Iris pigment epithelial cell (primary cell): ENCODE measurements around the gene IFITM2.
"Not testable (repeated sequence)": the region's sequence is repeated elsewhere in the genome, so short reads cannot be mapped to it uniquely, and the experiment has no call there.

Experiments used
- DNase-seq: peaks from one replicate; pipeline ENCODE4 v3.0.0-alpha.2; 2011; ENCODE audit warnings: low read depth

The IFITM2 gene

DNA sequence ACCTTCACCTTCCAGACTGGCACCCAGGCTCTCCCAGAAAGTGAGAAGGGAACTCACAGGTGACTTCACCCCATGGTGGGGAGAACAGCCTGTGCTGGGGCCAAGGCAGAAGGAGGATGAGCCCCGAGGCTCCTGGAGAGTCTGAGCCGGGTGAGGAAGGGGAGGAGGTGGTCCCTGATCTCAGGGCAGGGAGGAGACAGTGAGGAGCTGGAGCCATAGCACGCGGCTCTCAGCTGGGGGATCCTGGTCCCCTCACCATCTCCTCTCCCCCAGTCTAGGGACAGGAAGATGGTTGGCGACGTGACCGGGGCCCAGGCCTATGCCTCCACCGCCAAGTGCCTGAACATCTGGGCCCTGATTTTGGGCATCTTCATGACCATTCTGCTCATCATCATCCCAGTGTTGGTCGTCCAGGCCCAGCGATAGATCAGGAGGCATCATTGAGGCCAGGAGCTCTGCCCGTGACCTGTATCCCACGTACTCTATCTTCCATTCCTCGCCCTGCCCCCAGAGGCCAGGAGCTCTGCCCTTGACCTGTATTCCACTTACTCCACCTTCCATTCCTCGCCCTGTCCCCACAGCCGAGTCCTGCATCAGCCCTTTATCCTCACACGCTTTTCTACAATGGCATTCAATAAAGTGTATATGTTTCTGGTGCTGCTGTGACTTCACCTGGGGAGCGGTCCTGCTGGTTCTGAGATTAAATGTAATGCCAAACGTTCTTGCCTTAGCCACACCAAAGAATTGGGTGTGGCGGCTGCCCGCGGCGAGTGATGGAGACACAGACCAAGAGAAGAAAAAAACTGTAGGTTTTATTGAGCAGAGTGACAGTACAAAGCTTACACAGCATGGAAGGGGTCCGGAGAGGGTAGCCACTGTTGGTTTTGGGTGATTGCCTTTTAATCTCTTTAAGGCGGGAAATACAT lies 1.4 kb downstream of the IFITM2 start:
- not testable (repeated sequence) for DNase-seq

- DNase-seq, result not testable (repeated sequence)
These were observed 2.5 kb downstream of the IFITM2 start for GRCh38 chr11:309979-310572.

DNA sequence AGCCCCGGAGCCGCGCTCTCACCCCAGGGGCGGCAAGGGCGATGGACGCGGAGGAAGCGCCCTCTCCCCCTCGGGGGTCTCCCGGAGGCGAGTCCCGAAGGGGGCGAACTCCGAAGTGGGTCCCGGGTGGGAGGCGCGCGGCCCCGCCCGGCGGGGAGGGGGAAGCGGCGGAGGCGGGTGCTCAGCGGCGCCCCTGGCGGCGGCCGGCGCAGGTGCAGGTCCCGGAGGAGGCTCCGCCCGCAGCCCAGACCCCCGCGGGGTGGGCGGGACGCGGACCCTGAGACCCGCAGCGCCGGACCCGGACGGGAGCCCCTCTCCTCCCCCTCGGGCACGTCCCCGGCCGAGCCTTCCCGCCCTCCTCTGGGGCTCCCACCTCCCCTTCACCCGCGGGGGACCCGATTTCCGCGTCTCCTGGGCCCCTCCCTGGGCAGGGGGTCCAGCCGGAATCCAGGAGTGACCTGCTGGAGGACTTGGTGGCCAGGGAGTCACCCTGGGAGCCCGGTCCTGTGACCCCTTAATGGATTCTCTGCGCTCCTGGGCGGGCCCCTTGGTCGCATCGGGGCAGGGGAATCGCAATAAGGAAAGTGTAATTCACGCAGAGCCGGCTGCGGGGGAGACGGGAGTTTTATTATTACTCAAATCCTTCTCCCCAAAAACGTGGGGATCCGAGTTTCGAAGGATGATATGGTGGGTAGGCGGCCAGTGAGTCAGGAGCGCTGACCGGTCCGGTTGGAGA lies 3.6 kb downstream of the IFITM2 start:
- DNase-seq, result not testable (repeated sequence)

GRCh38 chr11:312092-312816 lies 4.6 kb downstream of the IFITM2 start:
- no peak for DNase-seq

DNA sequence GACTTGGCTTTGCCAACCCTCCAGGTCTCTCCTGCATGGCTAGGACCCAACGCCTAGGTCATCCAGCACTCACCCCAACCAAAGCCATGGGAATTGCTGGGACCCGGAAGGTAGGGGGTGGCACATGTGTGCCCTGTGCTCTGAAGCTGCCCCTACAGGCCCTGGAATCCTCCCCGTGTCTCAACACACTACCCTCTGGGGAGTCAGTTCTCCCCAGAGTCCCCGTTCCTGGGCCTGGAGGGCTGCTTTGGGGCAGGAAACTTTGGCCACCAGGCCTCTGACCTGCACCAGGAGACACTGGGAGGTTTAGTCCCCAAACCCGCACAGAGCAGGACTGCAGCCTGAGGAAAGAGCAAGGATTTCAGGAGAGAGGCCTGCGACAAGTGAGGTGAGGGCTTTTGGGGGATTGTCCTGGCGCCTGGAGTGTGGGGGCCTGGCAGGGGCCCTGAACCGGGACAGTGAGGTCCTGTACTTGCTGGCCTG lies 5.7 kb downstream of the IFITM2 start:
- DNase-seq, result no peak

DNA sequence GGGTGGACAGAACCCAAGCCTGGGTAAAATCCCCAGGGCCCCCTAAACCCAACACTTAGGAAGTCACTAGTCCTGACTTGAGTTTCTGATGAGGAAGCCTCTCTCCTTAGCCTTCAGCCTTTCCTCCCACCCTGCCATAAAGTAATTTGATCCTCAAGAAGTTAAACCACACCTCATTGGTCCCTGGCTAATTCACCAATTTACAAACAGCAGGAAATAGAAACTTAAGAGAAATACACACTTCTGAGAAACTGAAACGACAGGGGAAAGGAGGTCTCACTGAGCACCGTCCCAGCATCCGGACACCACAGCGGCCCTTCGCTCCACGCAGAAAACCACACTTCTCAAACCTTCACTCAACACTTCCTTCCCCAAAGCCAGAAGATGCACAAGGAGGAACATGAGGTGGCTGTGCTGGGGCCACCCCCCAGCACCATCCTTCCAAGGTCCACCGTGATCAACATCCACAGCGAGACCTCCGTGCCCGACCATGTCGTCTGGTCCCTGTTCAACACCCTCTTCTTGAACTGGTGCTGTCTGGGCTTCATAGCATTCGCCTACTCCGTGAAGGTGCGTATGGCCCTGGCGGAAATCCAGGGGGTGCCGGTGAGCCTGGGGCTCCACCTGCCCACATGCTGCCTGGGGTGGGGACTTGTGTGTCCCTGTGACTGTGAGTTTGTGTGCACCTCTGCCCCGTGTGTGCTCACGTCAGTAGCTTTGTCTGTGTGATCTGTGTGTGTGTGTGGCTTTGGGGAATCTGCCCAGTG lies 6.4 kb downstream of the IFITM2 start, which contains the start of gene IFITM1:
Gene IFITM1 (plus strand): TSS at position 254 of the 767 bp plus-strand sequence. CDS start 131 bp downstream, at position 385.
- peak; percentile 91 for DNase-seq

DNA sequence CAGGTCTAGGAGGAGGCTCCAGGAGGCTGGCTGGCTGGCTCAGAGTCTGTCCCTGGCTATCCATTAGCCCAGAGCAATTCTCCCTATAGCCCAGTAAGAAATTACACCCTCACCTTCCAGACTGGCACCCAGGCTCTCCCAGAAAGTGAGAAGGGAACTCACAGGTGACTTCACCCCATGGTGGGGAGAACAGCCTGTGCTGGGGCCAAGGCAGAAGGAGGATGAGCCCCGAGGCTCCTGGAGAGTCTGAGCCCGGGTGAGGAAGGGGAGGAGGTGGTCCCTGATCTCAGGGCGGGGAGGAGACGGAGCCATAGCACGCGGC lies 6.9 kb downstream of the IFITM2 start:
- DNase-seq, result peak; percentile 9

- no peak for DNase-seq
These were observed 7.5 kb downstream of the IFITM2 start for GRCh38 chr11:315051-315481.

DNA sequence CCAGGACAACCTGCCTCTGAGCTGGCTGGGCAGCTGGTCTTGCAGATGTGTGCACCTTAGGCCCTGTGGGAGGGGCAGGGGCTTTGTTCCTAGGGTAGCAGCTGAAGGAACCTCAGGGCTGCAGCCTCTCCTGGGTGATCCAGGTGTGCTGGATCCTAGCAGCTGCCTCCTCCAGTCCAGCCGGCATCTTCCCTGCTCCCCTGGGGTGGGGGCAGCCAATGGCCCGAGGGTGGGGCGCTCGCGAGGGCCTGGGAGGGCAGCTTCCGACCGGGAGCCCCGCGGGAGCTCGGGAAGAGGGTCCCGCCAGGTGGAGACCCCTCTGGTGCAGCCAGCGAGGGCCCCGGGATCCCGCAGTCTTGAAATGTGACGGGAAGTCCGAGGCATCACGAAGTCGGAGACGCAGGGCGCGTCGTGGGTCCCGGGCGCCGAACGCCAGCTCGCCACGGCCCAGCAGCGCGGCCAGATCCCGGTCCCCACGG lies 7.9 kb downstream of the IFITM2 start:
- DNase-seq, result no peak

- peak; percentile 20 for DNase-seq
These were observed 8.6 kb downstream of the IFITM2 start for GRCh38 chr11:316031-316701.

GRCh38 chr11:316891-317301 lies 9.3 kb downstream of the IFITM2 start:
- DNase-seq, result no peak

DNA sequence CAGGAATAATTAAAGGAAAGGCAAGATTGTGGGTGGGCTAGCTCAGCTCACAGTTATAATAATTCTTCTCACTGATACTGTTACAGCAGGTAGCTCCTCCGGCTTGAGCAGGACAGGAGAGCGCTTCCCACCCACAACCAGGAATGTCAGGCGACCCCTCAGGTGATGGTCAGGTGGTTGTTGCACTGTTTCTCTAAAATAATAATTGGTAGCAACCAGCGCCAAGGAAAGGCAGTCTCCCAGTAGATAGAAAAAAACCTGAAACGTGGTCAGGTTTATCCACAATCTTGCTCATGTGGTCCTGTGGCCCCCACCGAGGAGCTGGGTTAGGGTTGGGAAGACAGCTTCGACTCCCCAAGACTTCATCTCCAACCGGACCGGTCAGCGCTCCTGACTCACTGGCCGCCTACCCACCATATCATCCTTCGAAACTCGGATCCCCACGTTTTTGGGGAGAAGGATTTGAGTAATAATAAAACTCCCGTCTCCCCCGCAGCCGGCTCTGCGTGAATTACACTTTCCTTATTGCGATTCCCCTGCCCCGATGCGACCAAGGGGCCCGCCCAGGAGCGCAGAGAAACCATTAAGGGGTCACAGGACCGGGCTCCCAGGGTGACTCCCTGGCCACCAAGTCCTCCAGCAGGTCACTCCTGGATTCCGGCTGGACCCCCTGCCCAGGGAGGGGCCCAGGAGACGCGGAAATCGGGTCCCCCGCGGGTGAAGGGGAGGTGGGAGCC lies 10.2 kb downstream of the IFITM2 start:
- not testable (repeated sequence) for DNase-seq

DNA sequence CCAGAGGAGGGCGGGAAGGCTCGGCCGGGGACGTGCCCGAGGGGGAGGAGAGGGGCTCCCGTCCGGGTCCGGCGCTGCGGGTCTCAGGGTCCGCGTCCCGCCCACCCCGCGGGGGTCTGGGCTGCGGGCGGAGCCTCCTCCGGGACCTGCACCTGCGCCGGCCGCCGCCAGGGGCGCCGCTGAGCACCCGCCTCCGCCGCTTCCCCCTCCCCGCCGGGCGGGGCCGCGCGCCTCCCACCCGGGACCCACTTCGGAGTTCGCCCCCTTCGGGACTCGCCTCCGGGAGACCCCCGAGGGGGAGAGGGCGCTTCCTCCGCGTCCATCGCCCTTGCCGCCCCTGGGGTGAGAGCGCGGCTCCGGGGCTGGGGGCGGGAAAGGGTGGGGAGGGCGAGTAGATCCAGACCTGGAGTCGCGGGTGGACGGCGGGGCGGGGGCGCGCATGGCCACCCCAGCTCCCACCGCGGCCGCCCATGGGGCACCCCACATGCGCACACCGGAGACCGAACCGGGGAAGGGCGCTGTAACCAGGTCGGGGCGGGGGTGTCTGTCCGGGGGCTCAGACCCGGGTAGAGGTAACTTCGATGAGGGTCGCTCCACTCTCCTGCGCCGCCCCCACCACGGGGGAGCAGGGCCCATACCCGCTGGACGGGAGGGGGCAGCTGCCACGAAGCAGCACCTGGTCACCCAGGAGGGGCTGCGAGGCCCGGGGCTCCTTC lies 10.9 kb downstream of the IFITM2 start:
- DNase-seq, result not testable (repeated sequence)

- peak; percentile 16 for DNase-seq
These were observed 11.7 kb downstream of the IFITM2 start for GRCh38 chr11:319121-319887.

DNA sequence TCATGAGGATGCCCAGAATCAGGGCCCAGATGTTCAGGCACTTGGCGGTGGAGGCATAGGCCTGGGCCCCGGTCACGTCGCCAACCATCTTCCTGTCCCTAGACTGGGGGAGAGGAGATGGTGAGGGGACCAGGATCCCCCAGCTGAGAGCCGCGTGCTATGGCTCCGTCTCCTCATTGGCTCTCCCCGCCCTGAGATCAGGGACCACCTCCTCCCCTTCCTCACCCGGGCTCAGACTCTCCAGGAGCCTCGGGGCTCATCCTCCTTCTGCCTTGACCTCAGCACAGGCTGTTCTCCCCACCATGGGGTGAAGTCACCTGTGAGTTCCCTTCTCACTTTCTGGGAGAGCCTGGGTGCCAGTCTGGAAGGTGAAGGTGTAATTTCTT lies 12.3 kb downstream of the IFITM2 start:
- DNase-seq, result not testable (repeated sequence)

DNA sequence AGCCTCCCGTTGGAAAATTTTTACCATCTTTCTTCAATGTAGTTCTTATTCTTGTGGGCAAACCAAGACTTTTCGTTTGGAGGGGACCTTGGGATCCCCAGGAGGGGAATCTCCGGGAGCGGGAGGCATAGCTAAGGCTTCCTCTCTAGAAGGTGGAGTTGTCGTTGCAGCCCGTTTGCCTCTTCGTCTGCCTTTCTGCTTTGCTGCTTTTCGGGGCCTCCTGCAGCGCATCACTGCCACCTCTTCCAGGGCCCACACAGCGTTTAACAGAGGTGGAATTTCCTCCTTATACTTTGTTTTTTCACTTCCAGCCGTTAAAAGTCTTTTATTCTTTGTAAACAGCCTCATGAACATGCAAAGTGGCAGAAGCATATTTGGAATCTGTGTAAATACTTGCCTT lies 16.5 kb downstream of the IFITM2 start:
- no peak for DNase-seq

GRCh38 chr11:324593-325517 lies 17.2 kb downstream of the IFITM2 start:
- DNase-seq, result not testable (repeated sequence)
